HG03558 (cell line): Measurements from ENCODE around the gene GABRB1.
"Not testable (repeated sequence)": the region's sequence is repeated elsewhere in the genome, so short reads cannot be mapped to it uniquely, and the experiment has no call there.

Source experiments
- ATAC-seq: cut with Tn5 transposase; IDR thresholded peaks from one replicate; pipeline ENCODE4 v1.9.1; 2021; ENCODE audit warnings: moderate number of reproducible peaks; ENCODE audit not compliant: unreplicated experiment; ENCODE audit errors: extremely low read depth

The GABRB1 gene

DNA sequence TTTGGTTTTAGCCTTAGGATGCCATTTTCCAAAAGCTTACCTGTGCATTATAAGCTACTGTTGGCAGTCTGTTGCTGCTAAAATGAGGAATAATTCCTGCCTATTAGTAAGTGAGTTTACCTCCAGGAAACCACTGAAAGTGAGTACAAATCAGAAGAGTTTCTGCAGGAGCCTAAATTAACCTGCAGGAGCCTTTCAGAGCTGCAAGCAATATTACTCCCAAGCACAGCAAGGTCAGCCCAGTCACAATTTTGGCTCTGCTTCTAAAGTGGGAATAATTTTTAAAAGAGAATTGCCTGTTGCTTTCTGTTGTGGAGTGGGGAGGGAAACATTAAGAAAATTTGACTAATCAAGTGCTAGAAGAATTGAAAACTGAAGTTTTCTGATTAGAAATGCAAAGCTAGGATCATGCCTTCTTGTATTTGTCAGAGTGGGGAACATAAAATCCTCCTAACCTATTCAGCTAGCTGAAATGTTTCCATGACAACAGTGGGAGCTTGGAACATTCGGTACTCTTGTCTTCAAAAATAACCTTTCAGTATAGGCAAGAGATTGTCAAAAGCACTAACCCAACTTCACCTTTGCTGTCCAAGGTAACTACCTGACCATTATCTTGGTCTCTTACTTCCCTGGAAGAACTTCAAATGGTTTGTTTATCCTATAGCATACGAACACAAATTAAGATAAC, 239.0 kb downstream of the GABRB1 start:
- no peak for ATAC-seq

- ATAC-seq: no peak
Observed at GRCh38 chr4:47271291-47271690, 239.9 kb downstream of the GABRB1 start.

- no peak for ATAC-seq
Observed at GRCh38 chr4:47274901-47275300, 243.5 kb downstream of the GABRB1 start.

DNA sequence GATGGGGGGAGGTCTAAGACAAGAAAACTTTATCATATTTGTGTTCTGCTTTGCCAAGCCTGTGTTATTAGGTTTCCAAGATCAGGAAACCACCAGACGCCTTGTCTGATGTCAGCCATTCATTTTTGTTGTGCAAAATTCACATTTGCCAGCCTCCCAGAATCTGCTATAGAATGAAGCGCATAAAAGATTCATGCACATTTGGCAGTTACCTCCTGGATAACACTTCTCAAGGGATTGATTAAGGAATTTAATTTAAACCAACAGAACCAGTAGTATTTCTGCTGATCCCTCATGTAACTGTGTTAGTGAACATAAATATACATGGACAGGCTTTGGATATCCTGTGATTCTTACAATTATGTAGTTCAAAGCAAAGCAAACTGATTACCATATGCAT, 244.2 kb downstream of the GABRB1 start:
- ATAC-seq: no peak

DNA sequence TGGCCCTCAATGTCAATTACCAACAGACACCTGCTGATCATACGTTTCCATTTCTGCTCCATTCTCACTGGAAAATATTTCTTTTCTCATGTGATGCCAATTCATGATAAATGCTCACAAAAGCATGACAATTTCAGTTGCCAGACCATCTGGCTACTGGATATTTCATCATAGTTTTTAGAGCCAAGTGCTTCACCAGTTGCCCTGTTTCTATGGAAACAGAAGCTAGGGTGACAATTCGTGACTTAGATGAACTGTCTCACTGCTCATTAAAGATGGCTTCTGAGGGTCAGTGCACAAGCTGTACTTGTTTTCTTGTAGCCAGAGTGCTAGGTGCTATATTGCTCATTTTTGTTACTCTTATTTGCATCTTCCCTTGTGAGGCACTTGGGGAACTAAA, 247.3 kb downstream of the GABRB1 start:
- ATAC-seq: no peak

GRCh38 chr4:47287735-47288134, 256.4 kb downstream of the GABRB1 start:
- ATAC-seq: peak; percentile 94

DNA sequence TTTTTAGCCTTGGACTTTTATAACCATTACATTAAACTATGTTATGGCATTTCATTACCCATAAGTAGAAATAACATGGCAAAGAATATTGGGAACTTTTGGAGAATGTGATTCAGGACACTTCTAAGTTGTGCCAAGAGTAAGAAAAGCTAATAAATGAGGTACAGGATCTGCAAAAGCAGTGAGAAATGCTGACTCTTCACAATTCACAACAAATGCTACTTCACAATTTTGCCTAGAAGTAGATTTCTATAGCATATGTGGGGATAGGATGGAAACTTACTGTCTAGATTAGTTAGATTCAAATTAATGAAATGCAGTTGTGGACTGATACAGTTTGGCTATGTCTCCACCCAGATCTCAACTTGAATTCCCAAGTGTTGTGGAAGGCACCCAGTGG, 258.4 kb downstream of the GABRB1 start:
- no peak for ATAC-seq

DNA sequence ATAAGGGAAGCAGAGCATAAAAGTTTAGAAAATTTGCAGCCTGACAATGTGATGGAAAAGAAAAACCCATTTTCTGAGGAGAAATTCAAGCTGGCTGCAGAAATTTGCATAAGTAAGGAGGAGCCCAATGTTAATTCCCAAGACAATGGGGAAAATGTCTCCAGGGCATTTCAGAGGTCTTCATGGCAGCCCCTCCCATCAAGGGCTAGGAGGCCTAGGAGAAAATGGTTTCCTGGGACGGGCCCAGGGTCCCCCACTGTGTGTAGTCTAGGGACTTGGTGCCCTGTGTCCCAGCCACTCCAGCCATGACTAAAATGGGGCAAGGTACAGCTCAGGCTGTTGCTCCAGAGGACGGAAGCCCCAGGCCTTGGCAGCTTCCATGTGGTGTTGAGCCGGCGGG, 259.5 kb downstream of the GABRB1 start:
- ATAC-seq: not testable (repeated sequence)

DNA sequence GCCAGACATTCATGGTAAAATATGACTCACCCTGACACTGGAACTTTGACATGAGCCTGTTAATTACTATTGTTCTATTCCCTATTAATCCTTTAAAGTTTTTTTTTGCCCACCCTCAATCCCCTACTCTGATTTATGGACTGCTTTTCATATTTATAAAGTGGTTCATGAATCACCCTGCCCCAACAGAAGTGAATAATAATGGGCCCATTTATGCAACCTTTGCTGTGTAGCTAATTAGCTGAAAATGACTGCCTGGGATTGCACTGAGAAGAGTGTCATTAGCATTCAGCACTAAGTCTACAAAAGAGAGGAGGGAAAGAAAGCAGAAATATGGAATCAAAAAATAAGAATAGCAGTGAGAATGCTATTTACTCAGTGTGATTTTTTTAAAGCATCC, 277.8 kb downstream of the GABRB1 start:
- no peak for ATAC-seq

- ATAC-seq: no peak
Observed at GRCh38 chr4:47312170-47312569, 280.8 kb downstream of the GABRB1 start.

DNA sequence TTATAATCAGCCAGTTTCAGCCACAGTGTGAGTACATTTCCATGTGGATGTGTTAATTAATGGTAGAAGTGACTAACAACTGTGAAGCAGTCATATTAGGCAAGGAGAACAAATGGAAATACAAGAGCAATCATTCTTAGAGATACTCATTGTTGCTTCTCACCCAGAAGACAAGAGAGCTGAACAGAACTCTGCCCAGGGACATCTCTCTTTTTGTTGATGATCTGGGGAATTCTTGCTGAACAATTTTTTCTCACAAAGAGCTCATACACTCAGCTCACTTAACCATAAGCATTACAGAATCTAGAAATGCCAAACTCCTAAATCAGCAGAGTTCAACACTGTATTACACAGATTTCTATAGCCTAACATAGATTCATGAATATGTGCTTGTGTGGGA, 282.0 kb downstream of the GABRB1 start:
- no peak for ATAC-seq

DNA sequence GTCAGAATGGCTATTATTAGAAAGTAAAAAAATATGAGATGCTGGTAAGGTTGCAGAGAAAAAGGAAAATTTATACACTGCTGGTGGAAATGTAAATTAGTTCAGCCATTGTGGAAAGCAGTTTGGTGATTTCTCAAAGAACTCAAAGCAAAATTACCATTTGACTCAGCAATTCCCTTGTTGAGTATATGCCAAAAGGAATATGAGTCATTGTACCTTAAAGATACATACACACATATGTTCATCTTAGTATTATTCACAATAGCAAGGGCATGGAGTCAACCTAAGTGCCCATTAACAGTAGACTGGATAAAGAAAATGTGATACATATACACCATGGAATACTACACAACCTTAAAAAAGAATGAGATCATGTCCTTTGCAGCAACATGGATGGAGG, 284.0 kb downstream of the GABRB1 start:
- ATAC-seq: peak; percentile 70

GRCh38 chr4:47326025-47326424, 294.7 kb downstream of the GABRB1 start:
- ATAC-seq: no peak

GRCh38 chr4:47330866-47331265, 299.5 kb downstream of the GABRB1 start:
- ATAC-seq: no peak

- ATAC-seq: no peak
Observed at GRCh38 chr4:47334652-47335051, 303.3 kb downstream of the GABRB1 start.

DNA sequence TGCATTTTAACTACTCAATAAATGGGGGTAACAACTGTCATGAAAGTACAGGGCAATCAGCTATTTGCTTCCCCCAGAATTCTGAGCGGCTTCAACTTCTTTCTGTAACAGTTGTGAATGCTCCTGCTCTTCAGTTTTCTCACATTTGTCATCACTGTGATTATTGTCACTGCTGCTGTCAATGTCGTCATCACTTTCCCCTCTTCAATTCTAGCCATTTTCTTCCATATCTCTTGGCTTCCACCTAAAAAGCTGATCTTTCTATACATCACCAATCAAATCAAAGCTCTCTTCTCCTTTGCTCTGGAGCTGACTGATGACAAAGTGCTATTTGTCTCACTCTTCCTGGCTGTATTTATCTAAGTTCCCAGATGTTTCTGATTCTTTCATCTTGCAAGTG, 306.5 kb downstream of the GABRB1 start:
- ATAC-seq: no peak

GRCh38 chr4:47340914-47341313, 309.5 kb downstream of the GABRB1 start:
- no peak for ATAC-seq

DNA sequence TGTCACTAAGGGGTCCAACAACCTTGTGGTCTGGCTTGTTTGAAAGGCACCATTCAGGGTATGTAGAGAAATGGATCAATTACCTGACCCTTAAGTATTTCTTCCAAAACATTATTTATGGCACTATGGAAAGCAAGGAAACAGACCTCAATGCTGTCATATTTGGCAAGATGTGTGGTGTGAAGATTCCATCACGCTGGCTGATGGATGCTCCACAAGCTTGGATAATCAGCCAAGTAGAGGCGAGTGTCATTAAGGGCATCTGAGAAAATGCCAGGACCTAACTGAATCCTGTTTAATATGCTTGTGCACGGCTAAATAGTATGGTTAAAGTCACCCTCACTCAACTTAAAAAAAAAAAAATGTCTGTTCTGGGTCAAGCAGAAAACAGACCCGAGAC, 311.4 kb downstream of the GABRB1 start:
- no peak for ATAC-seq

GRCh38 chr4:47349326-47349725, 318.0 kb downstream of the GABRB1 start:
- ATAC-seq: no peak

- ATAC-seq: no peak
Observed at GRCh38 chr4:47355568-47355967, 324.2 kb downstream of the GABRB1 start.

GRCh38 chr4:47359891-47360290, 328.5 kb downstream of the GABRB1 start:
- ATAC-seq: no peak

- ATAC-seq: no peak
Observed at GRCh38 chr4:47367761-47368160, 336.4 kb downstream of the GABRB1 start.

DNA sequence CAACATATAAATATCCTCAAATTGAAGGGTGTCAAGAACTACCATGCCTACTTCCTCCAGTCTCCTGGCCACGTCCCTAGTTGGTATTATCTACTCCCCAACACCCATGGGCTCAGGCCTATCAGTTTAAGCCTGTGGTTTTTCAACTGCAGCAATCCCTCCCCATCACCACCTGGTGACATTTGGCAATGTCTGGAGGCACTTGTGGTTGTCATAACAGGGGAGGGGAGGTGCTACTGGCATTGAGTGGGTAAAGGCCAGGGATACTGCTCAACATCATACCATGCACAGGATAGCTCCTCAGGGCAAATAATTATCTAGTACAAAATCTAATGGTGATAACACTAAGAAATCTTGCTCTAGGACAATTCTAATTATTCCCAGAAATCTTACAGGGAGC, 336.8 kb downstream of the GABRB1 start:
- ATAC-seq: no peak
